Measurements from ENCODE around the gene CCDC124. TPM values are rescaled to one million over a fixed set of nuclear protein-coding genes. Genes with fewer than 3 reads are reported as not detected.

CCDC124 gene
- total and polyA plus RNA-seq, 2 donors (not counting 1 experiment from before 2014, with no cell fraction given) = 37.2 to 44.3 TPM

- TF ChIP-seq, protein P1, sequence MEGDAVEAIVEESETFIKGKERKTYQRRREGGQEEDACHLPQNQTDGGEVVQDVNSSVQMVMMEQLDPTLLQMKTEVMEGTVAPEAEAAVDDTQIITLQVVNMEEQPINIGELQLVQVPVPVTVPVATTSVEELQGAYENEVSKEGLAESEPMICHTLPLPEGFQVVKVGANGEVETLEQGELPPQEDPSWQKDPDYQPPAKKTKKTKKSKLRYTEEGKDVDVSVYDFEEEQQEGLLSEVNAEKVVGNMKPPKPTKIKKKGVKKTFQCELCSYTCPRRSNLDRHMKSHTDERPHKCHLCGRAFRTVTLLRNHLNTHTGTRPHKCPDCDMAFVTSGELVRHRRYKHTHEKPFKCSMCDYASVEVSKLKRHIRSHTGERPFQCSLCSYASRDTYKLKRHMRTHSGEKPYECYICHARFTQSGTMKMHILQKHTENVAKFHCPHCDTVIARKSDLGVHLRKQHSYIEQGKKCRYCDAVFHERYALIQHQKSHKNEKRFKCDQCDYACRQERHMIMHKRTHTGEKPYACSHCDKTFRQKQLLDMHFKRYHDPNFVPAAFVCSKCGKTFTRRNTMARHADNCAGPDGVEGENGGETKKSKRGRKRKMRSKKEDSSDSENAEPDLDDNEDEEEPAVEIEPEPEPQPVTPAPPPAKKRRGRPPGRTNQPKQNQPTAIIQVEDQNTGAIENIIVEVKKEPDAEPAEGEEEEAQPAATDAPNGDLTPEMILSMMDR (conservative IDR thresholded peaks at IDR 0.05 in 1 of 2, IDR thresholded peaks at IDR 0.05 in 1 of 2; ENCODE audit: low read depth in 1 of 2, low read length in 2 of 2) = no peak
- TF ChIP-seq EZH2 (IDR thresholded peaks at IDR 0.05; ENCODE audit: low read length, missing control alignments) = no peak
- Histone ChIP-seq H3K4me3 (replicated peaks in 1 of 4; ENCODE audit: control extremely low read depth in 1 of 4, insufficient read depth in 1 of 4, low read depth in 3 of 4, low read length in 4 of 4) (no peak overlapping the region), H3K79me2 (ENCODE audit: control insufficient read depth, insufficient read depth, low read length) (no peaks in the 10 kb centered on the region), H3K9ac (ENCODE audit: insufficient read depth, low read length) (no peak overlapping the region), H3K27me3 (ENCODE audit: control insufficient read depth, insufficient read depth, low read length) (no peaks in the 10 kb centered on the region), H3K9me3 (ENCODE audit: control insufficient read depth, insufficient read depth, low read depth, low read length) (no peaks in the 10 kb centered on the region), H3K4me1 (ENCODE audit: control insufficient read depth, extremely low read depth, insufficient read depth, low read length) (peaks cover 2% of the 10 kb centered on the region), H4K20me1 (ENCODE audit: control insufficient read depth, extremely low read depth, insufficient read depth, low read length) (no peaks in the 10 kb centered on the region), H3K4me2 (ENCODE audit: extremely low read depth, insufficient read depth, low read length) (no peak overlapping the region), H3K36me3 (ENCODE audit: control insufficient read depth, insufficient read depth, low read length) (no peaks in the 10 kb centered on the region), H2AFZ (ENCODE audit: low read length) (no peak overlapping the region), H3K27ac (ENCODE audit: insufficient read depth, low read length) (no peak overlapping the region)
- DNase-seq (ENCODE audit: low read depth in 2 of 2) = no peak
These were observed 60.4 kb downstream of the CCDC124 start for GRCh38 chr19:17993076-17993813.

Other genes starting within 250 kb of the CCDC124 start
- under 0.01 TPM in 2 replicates for gene UNC13A, start 244.7 kb upstream of the CCDC124 start, total RNA-seq
- gene UNC13A, start 244.7 kb upstream of the CCDC124 start, polyA plus RNA-seq = 0.27 and 0.28 TPM in 2 replicates
- gene MAP1S, start 213.5 kb upstream of the CCDC124 start, total RNA-seq = 15.9 and 18.3 TPM in 2 replicates
- gene MAP1S, start 213.5 kb upstream of the CCDC124 start, polyA plus RNA-seq = 10.5 and 13.1 TPM in 2 replicates
- gene FCHO1, start 181.5 kb upstream of the CCDC124 start, total RNA-seq = under 0.01 and 0.33 TPM in 2 replicates
- 0.07 and 0.16 TPM in 2 replicates for gene FCHO1, start 181.5 kb upstream of the CCDC124 start, polyA plus RNA-seq
- gene B3GNT3, start 137.9 kb upstream of the CCDC124 start, total RNA-seq = not detected in 2 replicates
- not detected in 2 replicates for gene B3GNT3, start 137.9 kb upstream of the CCDC124 start, polyA plus RNA-seq
- not detected in 2 replicates for gene INSL3, start 111.5 kb upstream of the CCDC124 start, total RNA-seq
- gene INSL3, start 111.5 kb upstream of the CCDC124 start, polyA plus RNA-seq = not detected in 2 replicates
- gene JAK3, start 85.0 kb upstream of the CCDC124 start, total RNA-seq = 1.2 and 1.3 TPM in 2 replicates
- 0.26 and 1.1 TPM in 2 replicates for gene JAK3, start 85.0 kb upstream of the CCDC124 start, polyA plus RNA-seq
- gene RPL18A, start 73.1 kb upstream of the CCDC124 start, total RNA-seq = 1,148 and 1,427 TPM in 2 replicates
- 891 and 971 TPM in 2 replicates for gene RPL18A, start 73.1 kb upstream of the CCDC124 start, polyA plus RNA-seq
- not detected in 2 replicates for gene SLC5A5, start 61.1 kb upstream of the CCDC124 start, total RNA-seq
- not detected in 2 replicates for gene SLC5A5, start 61.1 kb upstream of the CCDC124 start, polyA plus RNA-seq
- gene KCNN1, start 34.1 kb downstream of the CCDC124 start, total RNA-seq = under 0.01 TPM in 2 replicates
- gene KCNN1, start 34.1 kb downstream of the CCDC124 start, polyA plus RNA-seq = not detected in 2 replicates
- 3.9 and 9.1 TPM in 2 replicates for gene ARRDC2, start 75.2 kb downstream of the CCDC124 start, total RNA-seq
- gene ARRDC2, start 75.2 kb downstream of the CCDC124 start, polyA plus RNA-seq = 2.1 and 3.0 TPM in 2 replicates
- gene IL12RB1, start 153.9 kb downstream of the CCDC124 start, total RNA-seq = under 0.01 and 0.50 TPM in 2 replicates
- gene IL12RB1, start 153.9 kb downstream of the CCDC124 start, polyA plus RNA-seq = 0.06 and 0.75 TPM in 2 replicates
- 2.3 and 4.1 TPM in 2 replicates for gene MAST3, start 164.8 kb downstream of the CCDC124 start, total RNA-seq
- 2.0 and 2.3 TPM in 2 replicates for gene MAST3, start 164.8 kb downstream of the CCDC124 start, polyA plus RNA-seq
- 10.1 and 11.3 TPM in 2 replicates for gene PIK3R2, start 220.1 kb downstream of the CCDC124 start, total RNA-seq
- gene PIK3R2, start 220.1 kb downstream of the CCDC124 start, polyA plus RNA-seq = 18.4 and 29.5 TPM in 2 replicates
- 3.1 and 8.8 TPM in 2 replicates for gene IFI30, start 240.8 kb downstream of the CCDC124 start, total RNA-seq
- gene IFI30, start 240.8 kb downstream of the CCDC124 start, polyA plus RNA-seq = 15.8 and 50.9 TPM in 2 replicates

Measured in fibroblast of lung (primary cell).